HTR-8/SVneo (cell line): ENCODE measurements around the gene IFNK.

Source experiments
- DNase-seq: peaks from one replicate; pipeline ENCODE4 v3.0.0; 2011; ENCODE audit warnings: low spot score, mixed read lengths; ENCODE audit not compliant: insufficient read length
- FAIRE-seq: peaks from 2 replicates; lab custom pipeline; 2011; peaks lifted over from hg19 to GRCh38; lab: Jason Lieb, UNC

Gene IFNK

DNA sequence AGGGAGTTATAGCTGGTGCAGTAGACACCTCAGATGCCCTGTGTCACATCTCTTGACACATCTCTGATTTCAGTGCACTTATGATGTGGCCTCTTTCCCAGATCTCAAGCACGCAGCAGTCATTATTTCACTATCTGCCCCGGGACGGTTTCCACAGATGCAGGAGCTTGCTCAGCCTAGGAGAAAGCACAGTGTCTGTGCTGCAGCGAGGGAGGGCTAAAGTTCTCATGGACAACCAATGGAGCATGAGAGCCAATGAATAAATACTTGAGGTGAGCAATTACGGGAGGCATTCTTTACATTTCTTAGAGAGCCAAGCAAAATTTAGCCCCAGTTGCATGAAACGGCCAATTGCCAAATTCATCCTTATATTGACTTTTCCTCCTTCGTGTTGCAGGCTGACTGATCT, 12.9 kb downstream of the IFNK start:
- no peak for FAIRE-seq
- DNase-seq = no peak

- no peak for DNase-seq
- no peak for FAIRE-seq
These were observed 13.7 kb downstream of the IFNK start for GRCh38 chr9:27537756-27538155.

DNA sequence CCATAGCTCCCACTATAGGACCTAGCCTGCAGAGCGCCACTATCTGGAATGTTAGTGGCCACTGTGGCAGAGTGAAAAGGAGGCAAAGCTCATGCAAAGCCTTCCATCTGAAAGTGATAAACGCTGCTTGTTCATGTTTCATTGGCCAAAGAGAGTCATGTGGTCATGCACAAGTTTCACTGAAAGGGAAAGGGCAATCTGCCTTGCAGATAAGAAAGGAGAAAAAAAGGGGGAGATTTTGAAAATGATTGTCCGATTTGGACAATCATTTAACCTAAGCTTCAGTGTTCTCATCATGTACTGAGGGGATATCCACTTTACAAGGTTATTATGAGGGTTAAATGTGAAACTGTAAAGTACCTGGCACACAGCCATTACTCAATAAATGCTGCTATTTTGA, 14.6 kb downstream of the IFNK start:
- FAIRE-seq = no peak
- DNase-seq = no peak

- DNase-seq (no peak), FAIRE-seq (no peak)
These were observed 15.7 kb downstream of the IFNK start for GRCh38 chr9:27539479-27540441.

DNA sequence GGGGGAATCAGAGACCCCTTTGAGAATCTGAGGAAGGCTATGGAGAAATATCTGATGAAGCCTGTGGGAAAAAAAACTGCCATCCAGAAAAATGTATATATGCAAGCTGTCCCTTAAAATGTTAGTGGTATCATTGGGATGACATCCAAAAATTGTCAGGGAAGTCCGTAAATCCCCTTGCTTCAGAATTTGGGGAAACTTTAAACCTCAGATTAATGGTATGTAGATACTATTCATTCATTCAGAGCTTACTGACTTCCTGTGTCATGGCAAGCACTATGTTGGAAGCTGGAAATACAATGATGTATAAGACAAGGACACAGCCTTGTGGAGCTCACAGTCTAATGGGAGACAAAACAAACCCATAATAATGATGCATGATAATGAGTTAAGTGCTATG, 16.4 kb downstream of the IFNK start:
- DNase-seq (no peak), FAIRE-seq (no peak)

DNA sequence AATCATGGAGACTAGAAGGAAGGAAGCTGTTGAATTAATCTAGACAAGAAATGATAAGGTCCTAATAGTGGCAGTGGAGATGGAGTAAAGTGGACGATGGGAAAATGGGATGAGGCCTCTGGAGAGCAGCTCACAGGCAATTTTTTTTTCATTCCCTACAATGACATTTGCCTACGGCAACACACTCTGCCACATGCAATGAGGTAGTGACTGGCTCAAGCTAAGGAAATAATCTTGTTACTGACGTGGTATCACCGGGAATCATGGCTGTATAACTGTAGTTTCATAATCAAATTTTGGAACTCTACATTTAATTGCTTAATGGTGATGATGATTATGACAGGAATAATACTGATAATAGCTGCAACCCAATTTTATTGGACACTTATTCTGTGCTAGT, 17.6 kb downstream of the IFNK start:
- no peak for FAIRE-seq
- DNase-seq = no peak

- no peak for FAIRE-seq
- no peak for DNase-seq
These were observed 18.4 kb downstream of the IFNK start for GRCh38 chr9:27542508-27542907.

DNA sequence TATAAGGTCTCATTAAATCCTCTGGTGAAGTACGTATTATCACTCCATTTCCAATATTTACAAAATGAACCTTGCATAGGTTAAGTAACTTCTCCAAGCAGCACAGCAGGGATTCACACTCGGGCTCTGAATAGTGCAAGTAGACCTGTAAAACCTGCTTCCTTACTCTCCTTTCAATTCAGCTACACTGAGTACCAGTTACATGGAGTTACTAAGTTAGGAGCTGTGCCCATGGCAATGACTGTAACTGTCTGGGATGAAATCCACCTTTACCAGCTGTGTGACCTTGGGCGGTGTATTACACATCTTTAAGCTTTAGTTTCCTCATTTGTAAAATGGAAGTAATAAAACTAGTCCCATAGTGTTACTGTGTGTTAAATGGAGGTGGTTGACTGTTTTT, 21.4 kb downstream of the IFNK start:
- FAIRE-seq (no peak), DNase-seq (no peak)

GRCh38 chr9:27548055-27548741, 24.1 kb downstream of the IFNK start:
- FAIRE-seq = no peak
- no peak for DNase-seq

DNA sequence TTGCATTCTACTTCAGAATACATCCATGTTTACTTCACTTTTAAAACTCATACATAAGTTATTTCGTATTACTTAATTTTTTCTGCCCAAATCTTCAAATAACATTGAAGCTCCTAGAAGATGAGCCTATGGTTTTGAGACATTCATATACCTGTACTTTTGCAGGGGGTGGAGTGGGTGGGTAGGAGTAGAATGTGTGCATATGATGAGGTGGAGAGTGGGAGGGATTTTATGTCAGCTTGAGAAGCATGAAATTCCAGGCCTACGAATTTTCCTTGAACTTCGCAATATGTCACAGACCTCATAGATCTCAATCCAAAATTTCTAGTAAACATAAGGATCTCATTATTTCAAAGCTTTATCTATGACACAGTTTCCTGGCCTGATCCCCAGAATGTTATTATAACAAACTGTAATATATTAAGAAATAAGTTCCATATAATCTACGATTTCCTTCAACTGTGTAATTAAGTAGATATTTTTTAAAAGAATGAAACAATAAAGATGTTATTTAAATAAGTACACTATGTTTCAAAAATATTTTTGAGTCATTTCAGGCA, 25.2 kb downstream of the IFNK start:
- DNase-seq = no peak
- no peak for FAIRE-seq

DNA sequence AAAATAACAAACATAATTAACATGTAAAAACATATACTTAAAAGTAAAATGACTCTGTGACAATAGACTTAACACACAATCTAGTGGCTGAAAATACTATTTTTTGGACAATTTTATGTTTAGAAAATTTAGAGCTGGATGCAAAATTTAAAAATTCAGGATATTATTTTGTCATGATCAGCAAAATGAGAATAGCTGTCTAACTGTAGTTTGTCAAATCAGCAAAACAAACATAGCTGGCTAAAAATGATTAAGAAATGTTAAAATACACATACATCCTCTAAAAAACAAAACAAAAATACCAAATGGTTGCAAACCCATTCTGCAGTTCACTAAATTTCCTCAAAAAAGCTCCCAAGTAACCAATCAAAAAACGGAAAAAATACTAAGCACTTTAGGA, 30.6 kb downstream of the IFNK start:
- DNase-seq = no peak
- no peak for FAIRE-seq

DNA sequence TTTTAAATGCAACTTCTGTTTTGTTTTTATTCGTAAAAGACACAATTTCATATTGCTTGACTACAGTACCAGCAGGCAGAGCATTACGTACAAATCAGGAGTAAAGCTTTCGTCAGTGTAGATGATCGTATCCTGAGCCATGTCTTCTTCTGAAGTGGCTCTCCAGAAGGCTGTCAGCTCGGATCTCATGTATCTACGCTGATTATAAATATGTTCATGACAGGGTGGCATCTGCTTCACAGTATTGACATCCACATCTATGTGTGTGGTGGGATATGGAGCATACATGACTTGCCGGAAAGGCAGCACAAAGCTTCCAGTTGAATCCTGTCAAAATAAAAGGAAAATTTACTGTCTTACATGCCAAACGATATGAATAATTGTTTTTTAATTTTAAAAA, 32.4 kb downstream of the IFNK start:
- no peak for FAIRE-seq

DNA sequence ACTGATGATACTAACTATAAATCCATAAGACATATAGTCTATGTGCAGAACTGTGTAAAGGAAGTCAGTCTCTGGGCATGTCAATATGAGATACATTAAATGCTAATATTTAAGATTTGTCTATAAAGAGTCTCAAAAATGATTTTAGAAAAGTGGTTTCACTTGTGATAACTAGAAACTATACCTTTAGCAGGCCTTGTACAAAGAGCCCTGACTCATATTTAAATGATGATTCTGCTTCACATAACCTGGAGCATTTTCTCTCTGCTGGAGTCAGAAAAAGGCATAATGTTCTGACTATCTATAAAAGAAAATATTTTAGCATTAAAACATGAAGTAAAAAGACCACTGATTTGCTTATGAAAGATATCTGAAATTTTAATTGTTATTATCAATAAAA, 34.2 kb downstream of the IFNK start:
- FAIRE-seq (no peak), DNase-seq (no peak)

More for the DNA sequence above, 32.4 kb downstream of the IFNK start:
- DNase-seq = no peak

DNA sequence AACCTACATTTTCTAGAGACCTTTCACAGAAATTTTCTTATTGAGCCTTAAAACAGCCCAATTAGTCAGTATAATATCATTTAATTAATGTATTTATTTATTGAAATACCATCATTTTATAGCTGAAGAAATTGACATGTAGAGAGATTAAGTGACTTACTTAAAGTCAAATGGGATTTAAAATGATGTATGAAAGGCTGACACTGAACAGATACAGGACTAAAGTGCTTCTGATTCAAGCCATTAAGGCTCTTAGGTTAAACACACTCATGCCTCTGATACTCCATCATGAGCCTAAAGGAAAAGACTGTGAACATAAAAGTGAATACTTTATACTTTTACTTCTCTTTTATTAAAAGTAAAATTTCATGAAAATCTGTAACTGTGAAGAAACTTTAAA, 36.4 kb downstream of the IFNK start:
- FAIRE-seq = no peak
- no peak for DNase-seq

- DNase-seq = no peak
- FAIRE-seq = no peak
These were observed 37.6 kb downstream of the IFNK start for GRCh38 chr9:27561685-27562084.

DNA sequence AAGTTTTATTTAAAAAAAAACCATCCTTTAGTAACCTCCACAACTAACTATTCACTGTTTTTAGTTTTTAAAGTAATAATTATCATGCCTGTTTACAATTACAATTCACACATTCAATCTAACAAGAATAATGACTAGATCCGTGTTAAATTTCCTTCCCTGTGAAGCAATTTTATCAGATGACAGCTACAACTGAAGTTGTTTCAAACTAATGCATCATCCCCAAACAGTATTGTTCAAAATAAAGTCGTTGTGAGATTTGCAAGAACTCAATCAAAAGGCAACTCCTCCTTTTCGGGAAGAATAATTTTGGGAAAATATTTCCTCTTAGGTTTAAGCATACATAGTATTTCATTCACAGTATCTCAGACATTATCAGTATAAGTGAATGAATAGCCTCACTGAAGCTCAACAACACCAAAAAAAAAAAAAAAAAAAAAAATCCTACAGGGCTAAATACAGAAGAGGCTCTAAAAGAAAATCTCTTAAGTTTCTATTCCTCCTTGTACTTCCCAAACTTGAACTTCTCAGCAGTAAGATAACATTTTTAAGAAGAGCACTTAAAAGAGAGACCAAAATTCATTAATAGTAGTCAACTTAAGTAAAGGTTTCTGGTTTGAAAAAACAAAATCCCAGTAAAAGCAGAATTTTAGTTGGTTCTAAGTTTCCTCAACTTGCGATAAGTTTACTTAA, 39.8 kb downstream of the IFNK start:
- no peak for FAIRE-seq
- DNase-seq = no peak

- FAIRE-seq (no peak), DNase-seq (no peak)
These were observed 40.6 kb downstream of the IFNK start for GRCh38 chr9:27564670-27565069.

DNA sequence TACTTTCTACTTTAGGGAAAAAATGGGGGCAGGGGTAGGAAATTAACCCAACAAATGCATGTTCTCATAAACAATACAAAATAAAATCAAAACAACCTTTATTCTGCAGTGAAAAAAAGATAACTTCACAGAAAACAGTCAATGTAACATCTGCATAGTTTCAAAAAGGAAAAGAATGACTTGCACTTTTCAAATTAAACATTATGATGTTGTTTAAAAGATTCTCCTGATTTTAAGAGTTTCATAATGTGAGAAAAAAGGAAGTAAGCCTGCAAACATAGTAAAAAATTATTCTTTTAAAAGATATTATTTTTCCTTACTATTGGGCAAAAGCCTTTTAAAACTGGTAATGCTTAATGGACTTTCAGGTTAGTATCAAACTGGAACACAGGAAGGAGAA, 41.6 kb downstream of the IFNK start:
- FAIRE-seq (no peak), DNase-seq (no peak)

GRCh38 chr9:27566118-27566517, 42.0 kb downstream of the IFNK start:
- DNase-seq = no peak

GRCh38 chr9:27569406-27569805, 45.3 kb downstream of the IFNK start:
- no peak for DNase-seq
- FAIRE-seq = no peak

More at GRCh38 chr9:27566118-27566517, 42.0 kb downstream of the IFNK start:
- no peak for FAIRE-seq

DNA sequence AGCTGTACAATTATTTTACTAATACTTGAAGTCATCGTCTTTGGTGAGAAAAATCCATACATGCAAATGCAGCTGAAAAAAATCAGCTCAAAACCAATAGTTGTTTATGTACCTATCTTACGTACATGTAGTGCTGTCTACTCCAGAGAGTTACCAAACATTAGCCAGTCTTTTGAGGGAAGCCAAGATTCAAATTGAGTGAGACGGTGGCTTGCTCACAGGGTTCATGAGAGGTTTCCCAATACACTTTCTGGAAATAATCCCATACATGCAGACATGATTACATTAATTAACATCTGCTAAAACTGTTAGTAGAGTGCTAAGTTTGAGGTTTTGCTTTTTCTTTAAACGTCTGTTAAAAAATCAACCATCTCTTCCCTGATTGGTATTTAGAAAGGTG, 46.9 kb downstream of the IFNK start:
- FAIRE-seq (no peak), DNase-seq (no peak)
